OCI-M2 (cell line): ENCODE results near the gene TLR8.

ENCODE experiments used
- DNase-seq: peaks from one replicate; lab custom pipeline; 2025; ENCODE audit not compliant: unreplicated experiment; lab: John Stamatoyannopoulos, UW

The TLR8 gene

DNA sequence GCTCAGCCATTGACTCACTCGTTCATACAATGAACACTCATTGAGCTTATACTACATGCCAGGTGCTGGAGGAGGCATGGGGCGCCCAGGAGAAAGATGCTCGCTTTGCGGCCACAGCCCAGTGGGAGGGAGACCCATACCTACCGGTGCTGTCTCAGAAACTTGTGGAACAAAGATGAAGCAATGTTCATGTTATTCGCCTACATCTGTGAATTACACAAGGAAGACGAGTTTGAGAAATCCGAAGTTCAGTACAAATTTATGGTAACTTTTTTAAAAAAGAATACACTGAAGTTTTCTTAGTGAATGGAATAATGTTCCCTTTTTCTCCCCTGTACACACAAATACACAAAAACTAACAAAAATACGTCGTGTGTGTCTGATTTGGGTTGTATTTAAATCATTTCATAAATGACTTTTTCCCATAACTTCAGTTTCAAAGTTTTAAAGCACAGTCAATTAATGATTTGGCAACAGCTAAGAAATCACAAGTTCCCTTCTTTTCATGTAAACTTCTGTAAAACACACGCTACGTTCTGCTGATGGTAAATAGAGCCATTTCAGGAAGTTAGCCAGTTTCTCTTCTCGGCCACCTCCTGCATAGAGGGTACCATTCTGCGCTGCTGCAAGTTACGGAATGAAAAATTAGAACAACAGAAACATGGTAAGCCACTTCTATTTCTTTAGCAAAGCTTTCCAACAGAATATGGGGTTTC, at the start of gene TLR8:
TLR8 (plus strand) TSS at position 575 of the 716 bp plus-strand sequence; CDS start at position 662, 87 bp downstream.
- DNase-seq: no peak

GRCh38 chrX:12865359-12865758, 41.1 kb upstream of the TLR8 start:
- no peak for DNase-seq

DNA sequence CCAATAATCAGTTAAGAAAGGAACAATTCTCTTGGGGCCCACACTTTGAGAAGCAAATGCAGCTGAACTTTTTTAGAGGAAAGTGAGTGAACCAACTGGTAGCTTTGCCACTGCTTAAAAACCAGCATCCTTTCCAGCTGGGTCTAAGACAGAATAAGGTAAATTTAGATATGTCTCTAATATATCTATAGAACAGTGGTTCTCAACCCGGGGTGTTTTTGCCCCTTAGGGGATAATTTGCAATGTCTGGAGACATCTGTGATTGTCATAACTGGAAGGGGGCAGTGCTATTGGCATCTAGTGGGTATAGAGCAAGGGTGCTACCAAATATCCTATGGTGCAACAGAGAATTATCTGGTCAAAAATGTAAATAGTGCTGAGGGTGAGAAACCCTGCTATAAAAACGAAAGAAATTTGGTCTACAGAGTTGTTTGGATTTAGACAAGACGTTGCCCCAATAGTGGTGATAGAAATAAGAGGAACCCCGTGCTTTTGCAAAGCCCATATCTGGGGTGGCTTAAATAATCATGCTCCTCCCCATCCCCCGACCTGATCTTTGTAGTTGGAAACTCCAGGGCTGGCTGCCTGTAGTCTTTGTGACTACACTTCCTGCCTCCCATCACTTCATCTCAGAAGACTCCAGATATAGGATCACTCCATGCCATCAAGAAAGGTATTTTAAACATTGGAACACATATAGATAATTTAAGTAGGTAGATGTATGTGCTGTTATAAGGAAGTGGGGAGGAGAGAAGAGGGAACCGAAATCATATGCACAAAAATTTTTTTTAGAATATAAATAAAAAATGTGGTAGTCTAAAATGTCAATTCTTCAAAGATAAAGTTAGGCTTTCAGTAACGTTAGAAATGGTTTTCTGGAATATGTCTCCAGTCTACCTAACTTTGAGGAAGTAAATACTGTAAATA, 39.7 kb upstream of the TLR8 start, which contains the start of gene TLR7:
TLR7 (plus strand) TSS at position 622 of the 927 bp plus-strand sequence. CDS start 507 bp downstream, outside the sequence.
- no peak for DNase-seq

- no peak for DNase-seq
Observed at GRCh38 chrX:12867685-12868084, 38.7 kb upstream of the TLR8 start.

DNA sequence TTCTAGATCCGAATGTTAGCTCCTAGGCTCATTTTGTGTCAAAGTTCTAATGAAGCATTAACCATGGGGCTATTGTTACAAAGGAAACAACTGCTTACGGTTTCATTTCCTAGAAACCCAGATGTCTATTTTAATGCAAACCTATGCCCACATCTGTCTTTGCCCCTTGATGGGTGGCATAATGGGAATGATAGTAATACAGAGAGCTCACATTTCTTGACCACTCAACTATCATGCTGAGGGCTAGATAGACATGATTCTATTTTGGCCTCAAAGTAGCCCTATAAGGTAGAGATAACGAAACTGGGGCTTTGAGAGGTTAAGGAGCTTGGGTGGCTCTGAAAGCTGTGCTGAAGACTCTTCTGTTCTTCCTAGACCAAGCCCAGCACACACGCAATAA, 37.7 kb upstream of the TLR8 start:
- no peak for DNase-seq

DNA sequence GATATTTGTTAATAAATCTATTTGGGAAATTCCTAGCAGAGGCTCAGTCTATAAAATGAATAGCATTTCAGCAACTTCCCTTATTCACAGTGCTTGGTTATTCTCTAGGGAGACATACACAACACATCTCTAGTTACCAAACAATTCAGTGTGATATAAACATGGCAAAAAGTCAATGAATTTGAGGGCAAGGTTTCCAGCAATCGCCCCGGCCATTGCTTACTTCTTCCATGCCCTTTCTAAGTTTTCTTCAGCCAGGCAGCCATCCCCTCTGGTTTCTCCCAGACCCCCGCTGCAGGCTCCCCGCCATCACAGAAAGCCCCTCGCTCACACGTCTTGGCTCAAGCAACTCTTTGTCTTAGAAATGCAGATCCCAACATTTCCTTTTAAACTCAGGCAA, 35.2 kb upstream of the TLR8 start:
- DNase-seq: no peak

GRCh38 chrX:12872741-12873140, 33.7 kb upstream of the TLR8 start:
- no peak for DNase-seq

DNA sequence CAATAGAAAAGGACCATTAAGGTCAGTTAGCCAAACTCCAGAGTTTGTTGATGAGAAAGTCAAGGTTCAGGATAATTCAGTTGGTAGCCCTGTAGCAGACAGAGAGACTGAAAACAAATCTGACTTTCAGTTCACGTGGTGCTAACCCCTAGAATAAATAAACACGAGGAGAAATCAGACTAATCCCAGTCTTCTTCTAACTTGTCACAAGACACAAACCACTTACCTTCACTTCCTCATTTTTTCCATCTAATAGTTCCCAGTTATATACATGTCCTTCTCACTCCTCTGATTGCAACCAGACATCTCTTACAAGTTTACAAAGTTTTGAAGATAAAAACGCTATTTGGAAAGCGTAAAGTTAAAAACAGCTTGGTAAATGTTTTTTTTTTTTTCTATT, 31.8 kb upstream of the TLR8 start:
- DNase-seq: no peak

- DNase-seq: no peak
Observed at GRCh38 chrX:12877386-12877785, 29.0 kb upstream of the TLR8 start.

- no peak for DNase-seq
Observed at GRCh38 chrX:12878536-12878935, 27.9 kb upstream of the TLR8 start.

DNA sequence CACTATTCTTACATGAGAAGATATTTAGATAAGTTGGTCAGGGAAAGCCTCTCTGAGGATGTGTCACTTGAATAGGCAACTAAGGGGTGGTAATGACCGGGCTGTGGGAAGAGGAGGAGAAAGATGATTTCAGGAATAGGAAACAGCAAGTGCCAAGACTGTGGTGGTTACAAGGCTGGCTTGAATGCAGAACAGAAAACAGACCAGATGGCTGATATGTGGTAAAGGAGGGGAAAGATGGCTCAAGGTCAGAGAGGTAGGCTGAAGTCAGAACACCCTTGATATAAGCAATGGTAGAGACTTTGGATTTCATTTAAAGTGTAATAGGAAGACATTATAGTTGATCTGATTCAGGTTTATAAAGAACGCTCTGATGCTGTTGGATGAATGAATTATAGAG, 24.5 kb upstream of the TLR8 start:
- DNase-seq: no peak

DNA sequence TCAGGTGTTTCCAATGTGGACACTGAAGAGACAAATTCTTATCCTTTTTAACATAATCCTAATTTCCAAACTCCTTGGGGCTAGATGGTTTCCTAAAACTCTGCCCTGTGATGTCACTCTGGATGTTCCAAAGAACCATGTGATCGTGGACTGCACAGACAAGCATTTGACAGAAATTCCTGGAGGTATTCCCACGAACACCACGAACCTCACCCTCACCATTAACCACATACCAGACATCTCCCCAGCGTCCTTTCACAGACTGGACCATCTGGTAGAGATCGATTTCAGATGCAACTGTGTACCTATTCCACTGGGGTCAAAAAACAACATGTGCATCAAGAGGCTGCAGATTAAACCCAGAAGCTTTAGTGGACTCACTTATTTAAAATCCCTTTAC, 20.9 kb upstream of the TLR8 start:
- no peak for DNase-seq

DNA sequence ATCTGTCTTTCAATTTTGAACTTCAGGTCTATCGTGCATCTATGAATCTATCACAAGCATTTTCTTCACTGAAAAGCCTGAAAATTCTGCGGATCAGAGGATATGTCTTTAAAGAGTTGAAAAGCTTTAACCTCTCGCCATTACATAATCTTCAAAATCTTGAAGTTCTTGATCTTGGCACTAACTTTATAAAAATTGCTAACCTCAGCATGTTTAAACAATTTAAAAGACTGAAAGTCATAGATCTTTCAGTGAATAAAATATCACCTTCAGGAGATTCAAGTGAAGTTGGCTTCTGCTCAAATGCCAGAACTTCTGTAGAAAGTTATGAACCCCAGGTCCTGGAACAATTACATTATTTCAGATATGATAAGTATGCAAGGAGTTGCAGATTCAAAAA, 19.9 kb upstream of the TLR8 start:
- no peak for DNase-seq

DNA sequence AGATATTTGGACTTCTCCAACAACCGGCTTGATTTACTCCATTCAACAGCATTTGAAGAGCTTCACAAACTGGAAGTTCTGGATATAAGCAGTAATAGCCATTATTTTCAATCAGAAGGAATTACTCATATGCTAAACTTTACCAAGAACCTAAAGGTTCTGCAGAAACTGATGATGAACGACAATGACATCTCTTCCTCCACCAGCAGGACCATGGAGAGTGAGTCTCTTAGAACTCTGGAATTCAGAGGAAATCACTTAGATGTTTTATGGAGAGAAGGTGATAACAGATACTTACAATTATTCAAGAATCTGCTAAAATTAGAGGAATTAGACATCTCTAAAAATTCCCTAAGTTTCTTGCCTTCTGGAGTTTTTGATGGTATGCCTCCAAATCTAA, 19.3 kb upstream of the TLR8 start:
- DNase-seq: no peak

- no peak for DNase-seq
Observed at GRCh38 chrX:12887767-12888166, 18.7 kb upstream of the TLR8 start.

DNA sequence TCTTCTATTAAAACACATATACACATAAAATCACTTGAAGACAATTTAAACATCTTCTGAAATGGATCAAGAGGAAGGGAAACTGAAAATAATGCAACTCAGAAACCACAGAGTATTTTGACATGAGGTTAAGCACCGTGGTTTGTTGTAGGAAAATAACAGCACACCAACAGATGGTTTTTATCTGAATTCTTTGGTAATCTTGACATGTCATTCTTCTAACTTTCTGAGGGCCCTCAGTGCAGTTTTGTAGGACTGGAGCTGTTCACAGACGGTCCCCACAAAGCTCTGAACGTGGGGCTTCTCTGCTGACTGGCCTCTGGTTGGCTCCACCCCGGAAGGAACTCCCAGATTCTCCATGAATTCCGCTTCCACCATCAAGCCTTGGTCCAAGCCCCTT, 16.0 kb upstream of the TLR8 start:
- no peak for DNase-seq

- DNase-seq: no peak
Observed at GRCh38 chrX:12891171-12891570, 15.2 kb upstream of the TLR8 start.

GRCh38 chrX:12891915-12892506, 14.4 kb upstream of the TLR8 start:
- no peak for DNase-seq

GRCh38 chrX:12892716-12893115, 13.7 kb upstream of the TLR8 start:
- no peak for DNase-seq

- DNase-seq: no peak
Observed at GRCh38 chrX:12894074-12895030, 12.1 kb upstream of the TLR8 start.

GRCh38 chrX:12895866-12896265, 10.6 kb upstream of the TLR8 start:
- DNase-seq: no peak
